ENCODE data around the gene DCDC1.

The DCDC1 gene, protein sequence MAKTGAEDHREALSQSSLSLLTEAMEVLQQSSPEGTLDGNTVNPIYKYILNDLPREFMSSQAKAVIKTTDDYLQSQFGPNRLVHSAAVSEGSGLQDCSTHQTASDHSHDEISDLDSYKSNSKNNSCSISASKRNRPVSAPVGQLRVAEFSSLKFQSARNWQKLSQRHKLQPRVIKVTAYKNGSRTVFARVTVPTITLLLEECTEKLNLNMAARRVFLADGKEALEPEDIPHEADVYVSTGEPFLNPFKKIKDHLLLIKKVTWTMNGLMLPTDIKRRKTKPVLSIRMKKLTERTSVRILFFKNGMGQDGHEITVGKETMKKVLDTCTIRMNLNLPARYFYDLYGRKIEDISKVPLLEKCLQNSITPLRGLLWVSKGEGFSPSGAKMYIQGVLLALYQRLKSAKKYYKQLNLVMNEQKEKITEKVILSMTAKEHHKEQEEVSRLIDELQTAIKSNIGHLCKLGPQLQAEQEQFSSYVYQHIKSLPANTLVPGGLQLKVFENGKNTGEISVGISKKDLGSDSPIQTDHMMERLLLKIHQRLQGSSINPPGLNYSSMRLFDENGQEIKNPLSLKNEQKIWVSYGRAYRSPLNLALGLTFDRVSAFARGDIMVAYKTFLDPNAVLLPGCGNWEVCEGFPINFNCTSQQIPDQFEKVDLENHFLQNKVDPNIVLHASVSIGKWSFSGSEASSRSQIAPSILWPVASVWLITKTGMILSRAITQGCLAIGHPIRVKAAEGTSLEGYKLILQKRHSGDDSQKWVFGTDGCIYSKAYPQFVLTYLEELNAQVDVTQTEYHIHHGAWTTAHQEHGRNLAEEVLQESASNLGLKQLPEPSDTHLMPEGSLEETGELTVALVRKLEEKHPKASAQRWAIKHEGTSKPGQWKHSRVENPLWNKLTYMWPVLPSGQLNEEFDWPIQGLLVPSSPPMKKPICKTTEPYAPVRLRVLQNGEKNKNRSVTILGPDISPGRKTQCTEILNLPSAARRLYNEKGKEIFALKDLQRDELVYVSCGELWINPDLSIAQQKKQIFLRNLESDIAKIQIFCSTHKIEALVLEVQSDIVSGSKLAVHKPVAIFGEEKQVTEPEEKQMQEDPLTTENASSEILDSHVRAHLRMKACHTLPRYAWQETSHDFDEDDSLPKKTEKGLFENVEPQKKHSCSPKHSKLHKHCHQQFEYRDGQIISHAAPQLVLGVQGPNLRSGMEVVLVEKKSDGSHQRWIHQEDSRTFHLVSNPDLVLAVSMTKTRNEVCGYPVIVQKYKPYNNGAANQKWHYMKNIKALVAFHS (N-terminal part only)

DNA sequence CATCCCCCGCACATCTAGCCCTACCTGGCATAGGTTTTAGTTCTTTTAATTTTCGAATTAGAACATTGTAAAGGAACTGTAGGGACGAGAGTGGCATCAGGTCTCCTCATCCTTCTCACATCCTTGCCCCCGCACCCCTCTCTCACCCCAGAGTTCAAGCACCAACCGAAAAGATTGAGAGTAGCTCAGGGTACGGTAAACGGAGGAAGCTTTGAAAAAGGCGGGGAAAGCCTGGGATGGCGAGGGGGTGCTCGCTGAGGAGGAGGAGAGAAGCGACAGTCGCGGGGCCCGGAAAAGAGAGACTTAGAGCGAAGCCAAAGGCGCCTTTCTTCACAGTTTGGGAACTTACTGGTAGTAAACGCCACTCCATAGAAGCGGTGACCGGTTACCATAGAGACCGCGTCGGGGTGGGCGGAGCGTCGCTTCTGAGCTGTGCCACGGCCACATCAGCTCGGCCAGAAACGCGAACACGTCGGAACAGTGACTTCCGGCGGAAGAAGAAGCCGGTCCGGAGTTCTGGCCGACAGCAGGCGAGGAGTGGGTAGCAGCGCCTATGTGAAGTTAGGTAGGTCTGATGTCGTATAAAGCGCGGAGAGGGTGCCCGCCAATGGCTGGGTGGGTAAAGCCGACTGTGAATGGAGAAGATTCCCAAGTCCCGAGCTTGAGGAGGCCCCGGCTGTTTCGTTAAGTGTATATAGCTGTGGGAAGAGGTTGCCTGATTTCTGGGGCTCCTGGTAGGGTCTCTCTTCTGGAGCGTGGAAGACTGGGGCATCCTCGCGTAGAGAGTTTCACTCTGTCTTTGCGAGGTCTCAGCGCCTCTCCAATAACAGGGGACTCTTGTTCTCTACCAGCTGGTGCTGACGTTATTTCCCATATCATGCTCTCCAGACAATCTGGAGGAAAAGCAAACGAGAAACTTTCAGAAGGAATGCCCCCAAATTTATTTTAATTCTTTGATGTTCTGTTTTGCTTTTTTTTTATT, at the start of gene DCDC1, which contains the start of gene DNAJC24:
TSS of gene DCDC1 (minus strand) at position 392 of the 982 bp plus-strand sequence. CDS start 41,459 bp downstream, outside the sequence.
TSS of gene DNAJC24 (plus strand) at position 513 of the 982 bp plus-strand sequence. CDS start 889 bp downstream, outside the sequence.
- Histone ChIP-seq H3K9ac (ENCODE audit: low read length) (peak within 1 kb of the TSS; percentile 84), H3K27me3 (ENCODE audit: control insufficient read depth, insufficient read depth, low read length) (no peaks in the 10 kb centered on the region), H3K27ac (ENCODE audit: low read depth, low read length) (no peak within 1 kb of the TSS), H3K36me3 (ENCODE audit: control insufficient read depth, insufficient read depth, low read length) (no peaks in the 10 kb centered on the region), H3K4me1 (ENCODE audit: control insufficient read depth, insufficient read depth, low read length) (no peaks in the 10 kb centered on the region), H3K9me3 (ENCODE audit: control insufficient read depth, insufficient read depth, low read depth, low read length) (no peaks in the 10 kb centered on the region), H3K4me3 (ENCODE audit: low read depth, low read length) (peak within 1 kb of the TSS; percentile 99)

DNA sequence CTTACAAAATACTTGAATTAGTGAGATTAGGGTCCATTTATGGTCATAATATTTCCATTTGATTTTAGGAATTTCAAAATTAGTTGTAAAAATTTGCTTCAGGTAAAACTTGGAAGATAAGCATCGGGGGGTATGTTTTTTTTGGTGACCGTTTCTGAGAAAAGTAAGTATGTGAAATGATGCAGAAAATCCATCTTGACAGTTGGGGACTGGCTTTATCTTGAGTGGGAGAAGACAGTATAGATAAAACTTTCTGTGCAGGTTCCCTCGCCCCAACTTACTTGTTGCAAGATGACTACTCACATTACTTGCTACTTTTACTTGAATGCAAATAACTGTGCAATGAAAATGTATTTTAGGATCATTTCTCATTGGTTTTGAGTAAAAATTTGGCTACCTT, 49.6 kb upstream of the DCDC1 start:
- no peak overlapping the region for H3K4me3 ChIP-seq (ENCODE audit: low read depth, low read length)
- no peak overlapping the region for H3K9ac ChIP-seq (ENCODE audit: low read length)
- H3K27ac ChIP-seq (ENCODE audit: low read depth, low read length) = no peak overlapping the region
- no peaks in the 10 kb centered on the region for H3K27me3 ChIP-seq (ENCODE audit: control insufficient read depth, insufficient read depth, low read length)
- no peaks in the 10 kb centered on the region for H3K9me3 ChIP-seq (ENCODE audit: control insufficient read depth, insufficient read depth, low read depth, low read length)
- H3K36me3 ChIP-seq (ENCODE audit: control insufficient read depth, insufficient read depth, low read length) = no peaks in the 10 kb centered on the region
- H3K4me1 ChIP-seq (ENCODE audit: control insufficient read depth, insufficient read depth, low read length) = peaks cover 45% of the 10 kb centered on the region

DNA sequence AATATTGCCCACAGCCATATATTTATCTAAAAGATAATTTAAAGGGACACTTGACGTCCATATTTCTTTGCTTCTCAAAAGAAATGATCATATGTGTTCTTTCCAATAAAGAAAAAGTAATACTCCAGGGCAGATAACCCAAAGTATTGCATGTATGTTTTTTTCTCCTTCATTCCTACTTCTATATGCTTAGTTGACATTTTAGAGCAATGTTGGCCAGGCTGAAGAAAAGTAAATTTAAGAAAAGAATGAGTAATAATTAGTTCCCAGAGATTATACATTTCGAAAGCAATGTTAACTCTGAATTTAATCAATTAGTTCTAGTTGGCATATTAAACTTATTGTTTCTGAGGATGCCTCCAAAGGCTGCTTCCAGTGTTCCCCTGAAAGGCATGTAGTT, 48.3 kb upstream of the DCDC1 start:
- Histone ChIP-seq H3K4me3 (ENCODE audit: low read depth, low read length) (no peak overlapping the region), H3K36me3 (ENCODE audit: control insufficient read depth, insufficient read depth, low read length) (no peaks in the 10 kb centered on the region), H3K27ac (ENCODE audit: low read depth, low read length) (no peak overlapping the region), H3K27me3 (ENCODE audit: control insufficient read depth, insufficient read depth, low read length) (no peaks in the 10 kb centered on the region), H3K9me3 (ENCODE audit: control insufficient read depth, insufficient read depth, low read depth, low read length) (no peaks in the 10 kb centered on the region), H3K9ac (ENCODE audit: low read length) (no peak overlapping the region), H3K4me1 (ENCODE audit: control insufficient read depth, insufficient read depth, low read length) (peaks cover 45% of the 10 kb centered on the region)

DNA sequence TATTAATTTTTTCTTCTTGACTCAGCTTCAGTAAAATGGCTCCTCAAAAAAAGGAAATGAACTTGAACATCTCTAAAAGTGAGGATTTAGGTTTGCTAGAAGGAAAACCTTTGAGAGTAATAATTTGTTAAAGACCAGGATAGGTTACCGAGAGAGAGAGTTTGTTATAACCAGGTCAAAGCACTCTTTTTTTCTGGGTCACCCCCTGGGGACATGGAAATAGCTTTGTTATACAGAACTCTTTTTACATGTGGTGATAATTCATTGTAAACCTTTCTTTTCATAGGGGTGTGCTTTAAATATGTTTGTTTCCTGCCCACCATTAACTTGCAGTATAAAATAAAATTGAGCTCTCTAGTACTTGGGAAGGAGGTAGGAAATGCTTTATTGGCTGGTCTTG, 47.8 kb upstream of the DCDC1 start:
- no peak overlapping the region for H3K27ac ChIP-seq (ENCODE audit: low read depth, low read length)
- no peaks in the 10 kb centered on the region for H3K9me3 ChIP-seq (ENCODE audit: control insufficient read depth, insufficient read depth, low read depth, low read length)

DNA sequence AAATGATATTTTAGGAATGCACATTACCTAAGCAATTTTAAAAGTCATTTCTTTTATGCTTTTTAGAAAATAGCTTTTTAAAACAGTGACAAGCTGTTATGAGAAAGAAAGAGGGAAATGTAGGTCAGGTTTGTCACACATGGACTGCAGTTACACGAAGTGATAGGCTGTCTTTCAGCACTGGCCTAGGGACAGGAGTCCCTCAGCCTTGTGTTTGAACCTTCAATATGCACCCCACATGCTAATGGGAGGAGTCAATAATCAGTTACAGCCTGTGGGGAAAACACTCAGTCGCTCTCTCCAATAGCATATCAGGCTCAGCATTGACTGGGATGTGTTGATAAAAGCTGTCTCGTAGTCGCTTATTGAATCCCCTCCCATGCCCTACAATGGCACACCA, 45.9 kb upstream of the DCDC1 start:
- no peak overlapping the region for H3K4me3 ChIP-seq (ENCODE audit: low read depth, low read length)
- H3K4me1 ChIP-seq (ENCODE audit: control insufficient read depth, insufficient read depth, low read length) = peaks cover 35% of the 10 kb centered on the region
- no peaks in the 10 kb centered on the region for H3K36me3 ChIP-seq (ENCODE audit: control insufficient read depth, insufficient read depth, low read length)
- no peak overlapping the region for H3K27ac ChIP-seq (ENCODE audit: low read depth, low read length)
- no peak overlapping the region for H3K9ac ChIP-seq (ENCODE audit: low read length)
- H3K9me3 ChIP-seq (ENCODE audit: control insufficient read depth, insufficient read depth, low read depth, low read length) = peaks cover 6% of the 10 kb centered on the region; the same call in 1 of the 2 replicates
- H3K27me3 ChIP-seq (ENCODE audit: control insufficient read depth, insufficient read depth, low read length) = no peaks in the 10 kb centered on the region

More for the DNA sequence above, 47.8 kb upstream of the DCDC1 start:
- Histone ChIP-seq H3K27me3 (ENCODE audit: control insufficient read depth, insufficient read depth, low read length) (no peaks in the 10 kb centered on the region), H3K9ac (ENCODE audit: low read length) (no peak overlapping the region), H3K4me3 (ENCODE audit: low read depth, low read length) (no peak overlapping the region), H3K4me1 (ENCODE audit: control insufficient read depth, insufficient read depth, low read length) (peaks cover 45% of the 10 kb centered on the region), H3K36me3 (ENCODE audit: control insufficient read depth, insufficient read depth, low read length) (no peaks in the 10 kb centered on the region)

DNA sequence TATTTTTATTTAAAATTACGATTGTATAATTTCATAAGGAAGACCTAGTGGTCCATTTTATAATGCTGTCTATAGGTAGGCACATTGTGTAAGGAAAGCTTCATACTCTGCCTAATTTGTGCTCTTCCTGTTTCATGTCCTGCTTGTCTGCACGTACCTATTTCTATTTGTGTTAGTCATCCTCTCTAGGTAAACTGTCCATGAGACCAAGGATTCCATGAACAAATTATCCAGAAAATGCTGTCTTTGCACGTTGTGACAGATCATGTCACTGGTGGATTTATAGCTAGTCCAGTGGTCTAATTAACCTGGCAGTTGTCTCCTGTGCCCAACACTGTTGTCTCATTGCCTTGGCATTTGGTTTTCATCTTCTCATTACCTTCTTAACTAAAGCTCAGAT, 44.8 kb upstream of the DCDC1 start:
- Histone ChIP-seq H3K9me3 (ENCODE audit: control insufficient read depth, insufficient read depth, low read depth, low read length) (peaks cover 6% of the 10 kb centered on the region; the same call in 1 of the 2 replicates), H3K27me3 (ENCODE audit: control insufficient read depth, insufficient read depth, low read length) (no peaks in the 10 kb centered on the region), H3K27ac (ENCODE audit: low read depth, low read length) (no peak overlapping the region), H3K36me3 (ENCODE audit: control insufficient read depth, insufficient read depth, low read length) (no peaks in the 10 kb centered on the region), H3K4me1 (ENCODE audit: control insufficient read depth, insufficient read depth, low read length) (peaks cover 24% of the 10 kb centered on the region), H3K9ac (ENCODE audit: low read length) (no peak overlapping the region), H3K4me3 (ENCODE audit: low read depth, low read length) (no peak overlapping the region)

DNA sequence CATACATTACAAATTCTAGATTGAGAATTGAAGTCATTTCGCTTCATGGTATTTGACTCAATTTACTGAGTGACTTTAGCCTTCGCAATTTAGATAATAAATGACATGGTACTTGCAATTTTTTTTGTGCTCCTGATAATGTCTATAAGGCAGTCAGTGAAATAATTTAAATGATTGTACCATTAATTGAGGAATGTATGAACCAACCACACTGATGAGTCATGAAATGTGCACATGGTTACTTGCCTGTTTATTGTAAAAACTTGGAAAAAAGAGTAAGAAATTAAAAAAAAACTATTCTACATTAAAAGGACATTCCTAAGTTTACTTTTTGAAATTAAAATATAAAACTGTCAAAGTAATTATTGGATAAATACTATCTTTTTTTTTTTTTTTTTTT, 43.4 kb upstream of the DCDC1 start:
- H3K4me3 ChIP-seq (ENCODE audit: low read depth, low read length) = no peak overlapping the region
- H3K27me3 ChIP-seq (ENCODE audit: control insufficient read depth, insufficient read depth, low read length) = no peaks in the 10 kb centered on the region
- peaks cover 6% of the 10 kb centered on the region; the same call in 1 of the 2 replicates for H3K9me3 ChIP-seq (ENCODE audit: control insufficient read depth, insufficient read depth, low read depth, low read length)
- no peak overlapping the region for H3K27ac ChIP-seq (ENCODE audit: low read depth, low read length)
- H3K36me3 ChIP-seq (ENCODE audit: control insufficient read depth, insufficient read depth, low read length) = no peaks in the 10 kb centered on the region
- H3K9ac ChIP-seq (ENCODE audit: low read length) = no peak overlapping the region
- H3K4me1 ChIP-seq (ENCODE audit: control insufficient read depth, insufficient read depth, low read length) = peaks cover 14% of the 10 kb centered on the region

DNA sequence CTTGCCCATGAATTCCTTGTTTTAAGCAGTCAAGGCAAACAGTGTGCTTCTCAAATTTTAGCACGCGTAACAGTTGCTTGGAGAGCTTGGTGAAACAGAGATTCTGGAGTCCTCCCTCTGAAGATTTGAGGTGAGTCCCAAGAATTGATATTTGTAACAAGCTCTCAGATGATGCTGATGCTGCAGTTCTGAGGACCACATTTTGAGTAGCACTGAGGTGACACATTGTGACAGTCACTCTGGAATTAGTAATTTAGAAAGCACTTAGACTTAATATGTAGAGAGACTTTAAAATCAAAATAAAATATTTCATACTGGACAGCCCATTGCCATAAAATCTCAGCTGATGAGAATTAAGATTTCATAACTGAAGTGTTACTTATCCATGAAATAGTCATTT, 38.7 kb upstream of the DCDC1 start:
- no peak overlapping the region for H3K27ac ChIP-seq (ENCODE audit: low read depth, low read length)
- no peaks in the 10 kb centered on the region for H3K4me1 ChIP-seq (ENCODE audit: control insufficient read depth, insufficient read depth, low read length)
- H3K36me3 ChIP-seq (ENCODE audit: control insufficient read depth, insufficient read depth, low read length) = no peaks in the 10 kb centered on the region
- H3K4me3 ChIP-seq (ENCODE audit: low read depth, low read length) = no peak overlapping the region
- H3K9me3 ChIP-seq (ENCODE audit: control insufficient read depth, insufficient read depth, low read depth, low read length) = peaks cover 6% of the 10 kb centered on the region; the same call in 1 of the 2 replicates
- H3K9ac ChIP-seq (ENCODE audit: low read length) = no peak overlapping the region
- H3K27me3 ChIP-seq (ENCODE audit: control insufficient read depth, insufficient read depth, low read length) = no peaks in the 10 kb centered on the region

DNA sequence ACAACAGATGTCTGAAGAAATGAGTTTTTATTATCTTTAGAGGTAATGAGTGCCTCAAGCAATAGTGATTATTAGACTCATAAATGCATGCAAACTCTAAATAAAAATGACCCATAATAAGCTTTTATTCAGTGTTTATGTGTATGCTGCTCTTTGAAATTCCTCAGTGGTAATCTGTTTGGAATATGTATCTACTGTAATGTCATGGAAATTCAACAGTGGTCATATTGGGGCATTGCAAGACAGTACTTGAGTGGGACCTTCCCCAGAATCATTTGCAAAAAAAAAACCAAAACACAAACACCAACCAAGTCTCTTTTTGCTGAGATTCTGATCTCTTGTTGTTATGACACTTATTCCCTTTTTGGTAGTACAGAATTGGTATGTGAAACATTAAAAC, 35.1 kb upstream of the DCDC1 start:
- Histone ChIP-seq H3K27ac (ENCODE audit: low read depth, low read length) (no peak overlapping the region), H3K9me3 (ENCODE audit: control insufficient read depth, insufficient read depth, low read depth, low read length) (no peaks in the 10 kb centered on the region), H3K4me1 (ENCODE audit: control insufficient read depth, insufficient read depth, low read length) (no peaks in the 10 kb centered on the region), H3K4me3 (ENCODE audit: low read depth, low read length) (no peak overlapping the region), H3K9ac (ENCODE audit: low read length) (no peak overlapping the region), H3K27me3 (ENCODE audit: control insufficient read depth, insufficient read depth, low read length) (no peaks in the 10 kb centered on the region), H3K36me3 (ENCODE audit: control insufficient read depth, insufficient read depth, low read length) (no peaks in the 10 kb centered on the region)
